ENCODE data around the gene PSMD2.
"Not testable (repeated sequence)": the region's sequence is repeated elsewhere in the genome, so short reads cannot be mapped to it uniquely, and the experiment has no call there.

PSMD2 gene

DNA sequence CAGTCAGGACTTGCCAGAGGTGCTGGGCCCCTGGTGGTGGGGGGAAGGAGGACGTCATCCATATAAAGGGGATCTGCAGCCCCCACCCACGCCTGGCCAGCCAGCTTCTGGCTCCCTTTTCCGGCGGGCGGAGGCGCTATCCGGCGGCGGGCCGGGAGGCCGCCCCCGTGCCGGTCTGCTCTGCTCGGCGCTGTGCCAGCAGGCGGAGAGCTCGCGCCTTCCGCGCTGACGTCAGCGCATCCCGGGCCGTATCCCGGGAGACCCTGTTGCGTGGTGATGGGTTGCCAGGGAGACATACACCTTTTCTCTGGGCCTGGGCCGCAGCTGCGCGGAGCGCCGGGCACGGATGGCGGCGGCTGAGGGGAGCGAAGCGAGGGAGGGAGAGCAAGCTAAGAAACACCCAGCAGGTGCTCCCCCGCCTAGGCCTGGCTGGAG lies 39.5 kb downstream of the PSMD2 start:
- H3K36me3 ChIP-seq (ENCODE audit: low read length) = 0 out of 2 replicates have a peak, but pooled peaks cover 6% of the 10 kb centered on the region
- no peak overlapping the region for H3K9ac ChIP-seq (ENCODE audit: low read length)
- H3K9me2 ChIP-seq (replicated peaks; ENCODE audit: insufficient read depth, low read length) = no peaks in the 10 kb centered on the region
- no peak overlapping the region for H3K4me3 ChIP-seq (ENCODE audit: insufficient read depth, low read length, poor library complexity, severe bottlenecking)
- peaks cover 21% of the 10 kb centered on the region for H3F3A ChIP-seq (ENCODE audit: insufficient read depth)
- H3K9me3 ChIP-seq (ENCODE audit: insufficient read depth, low read length) = no peaks in the 10 kb centered on the region
- no peak for TF ChIP-seq EZH2phosphoT487 (conservative IDR thresholded peaks at IDR 0.05; ENCODE audit: low read length)
- no peak for TF ChIP-seq CTCF (IDR thresholded peaks at IDR 0.05; ENCODE audit: insufficient read depth, low read length, poor library complexity, severe bottlenecking)
- H2AFZ ChIP-seq (ENCODE audit: low read depth, low read length, severe bottlenecking) = no peak overlapping the region
- peaks cover 3% of the 10 kb centered on the region; the same call in 1 of the 2 replicates for H4K20me1 ChIP-seq (ENCODE audit: low read depth, low read length)
- H3K79me2 ChIP-seq (ENCODE audit: insufficient read depth, low read length) = no peaks in the 10 kb centered on the region
- H3K27me3 ChIP-seq (ENCODE audit: low read length) = no peaks in the 10 kb centered on the region
- H3K4me2 ChIP-seq (ENCODE audit: low read depth, low read length, poor library complexity, severe bottlenecking) = no peak overlapping the region
- no peak overlapping the region for H3K27ac ChIP-seq (ENCODE audit: low read depth, low read length)

- Histone ChIP-seq H3K9me2 (replicated peaks; ENCODE audit: insufficient read depth, low read length) (no peaks in the 10 kb centered on the region), H3K9ac (ENCODE audit: low read length) (no peak overlapping the region)
Observed at GRCh38 chr3:184339001-184339400, 40.0 kb downstream of the PSMD2 start.

GRCh38 chr3:184339451-184340135 lies 40.6 kb downstream of the PSMD2 start:
- H2AFZ ChIP-seq (ENCODE audit: low read depth, low read length, severe bottlenecking); H3K79me2 ChIP-seq (ENCODE audit: insufficient read depth, low read length); H4K20me1 ChIP-seq (ENCODE audit: low read depth, low read length); H3K36me3 ChIP-seq (ENCODE audit: low read length); H3K4me2 ChIP-seq (ENCODE audit: low read depth, low read length, poor library complexity, severe bottlenecking); H3K9me3 ChIP-seq (ENCODE audit: insufficient read depth, low read length); H3K9me2 ChIP-seq (replicated peaks; ENCODE audit: insufficient read depth, low read length); H3K9ac ChIP-seq (ENCODE audit: low read length); H3K27ac ChIP-seq (ENCODE audit: low read depth, low read length); H3K27me3 ChIP-seq (ENCODE audit: low read length); H3K4me3 ChIP-seq (ENCODE audit: insufficient read depth, low read length, poor library complexity, severe bottlenecking): not testable (repeated sequence)
- peaks cover 11% of the 10 kb centered on the region for H3F3A ChIP-seq (ENCODE audit: insufficient read depth)

More at GRCh38 chr3:184339001-184339400, 40.0 kb downstream of the PSMD2 start:
- Histone ChIP-seq H3K4me3 (ENCODE audit: insufficient read depth, low read length, poor library complexity, severe bottlenecking) (no peak overlapping the region), H3K27me3 (ENCODE audit: low read length) (no peaks in the 10 kb centered on the region), H3K79me2 (ENCODE audit: insufficient read depth, low read length) (no peaks in the 10 kb centered on the region), H3K9me3 (ENCODE audit: insufficient read depth, low read length) (no peaks in the 10 kb centered on the region), H3F3A (ENCODE audit: insufficient read depth) (peaks cover 17% of the 10 kb centered on the region), H3K27ac (ENCODE audit: low read depth, low read length) (no peak overlapping the region), H4K20me1 (ENCODE audit: low read depth, low read length) (peaks cover 1% of the 10 kb centered on the region; the same call in 1 of the 2 replicates), H2AFZ (ENCODE audit: low read depth, low read length, severe bottlenecking) (no peak overlapping the region), H3K36me3 (ENCODE audit: low read length) (0 out of 2 replicates have a peak, but pooled peaks cover 1% of the 10 kb centered on the region), H3K4me2 (ENCODE audit: low read depth, low read length, poor library complexity, severe bottlenecking) (no peak overlapping the region)
- TF ChIP-seq EZH2phosphoT487 (conservative IDR thresholded peaks at IDR 0.05; ENCODE audit: low read length) = no peak
- no peak for TF ChIP-seq CTCF (IDR thresholded peaks at IDR 0.05; ENCODE audit: insufficient read depth, low read length, poor library complexity, severe bottlenecking)

DNA sequence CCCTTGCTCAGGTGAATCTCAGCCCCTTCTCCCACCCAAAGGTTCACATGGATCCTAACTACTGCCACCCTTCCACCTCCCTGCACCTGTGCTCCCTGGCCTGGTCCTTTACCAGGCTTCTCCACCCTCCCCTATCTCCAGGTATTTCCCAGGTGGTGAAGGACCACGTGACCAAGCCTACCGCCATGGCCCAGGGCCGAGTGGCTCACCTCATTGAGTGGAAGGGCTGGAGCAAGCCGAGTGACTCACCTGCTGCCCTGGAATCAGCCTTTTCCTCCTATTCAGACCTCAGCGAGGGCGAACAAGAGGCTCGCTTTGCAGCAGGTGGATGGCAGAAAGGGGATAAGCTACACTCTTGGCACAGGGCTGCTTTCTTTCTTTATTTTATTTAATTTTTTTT lies 42.9 kb downstream of the PSMD2 start:
- no peaks in the 10 kb centered on the region for H4K20me1 ChIP-seq (ENCODE audit: low read depth, low read length)
- TF ChIP-seq CTCF (IDR thresholded peaks at IDR 0.05; ENCODE audit: insufficient read depth, low read length, poor library complexity, severe bottlenecking) (no peak), EZH2phosphoT487 (conservative IDR thresholded peaks at IDR 0.05; ENCODE audit: low read length) (no peak)

More for the DNA sequence above, 42.9 kb downstream of the PSMD2 start:
- no peak overlapping the region for H3K4me3 ChIP-seq (ENCODE audit: insufficient read depth, low read length, poor library complexity, severe bottlenecking)
- no peak overlapping the region for H3K27ac ChIP-seq (ENCODE audit: low read depth, low read length)
- H3K9me3 ChIP-seq (ENCODE audit: insufficient read depth, low read length) = no peaks in the 10 kb centered on the region
- H3K9ac ChIP-seq (ENCODE audit: low read length) = no peak overlapping the region
- H3K9me2 ChIP-seq (replicated peaks; ENCODE audit: insufficient read depth, low read length) = no peaks in the 10 kb centered on the region
- H3F3A ChIP-seq (ENCODE audit: insufficient read depth) = no peaks in the 10 kb centered on the region
- H3K27me3 ChIP-seq (ENCODE audit: low read length) = no peaks in the 10 kb centered on the region
- no peaks in the 10 kb centered on the region for H3K79me2 ChIP-seq (ENCODE audit: insufficient read depth, low read length)
- H3K36me3 ChIP-seq (ENCODE audit: low read length) = no peaks in the 10 kb centered on the region
- no peak overlapping the region for H3K4me2 ChIP-seq (ENCODE audit: low read depth, low read length, poor library complexity, severe bottlenecking)
- H2AFZ ChIP-seq (ENCODE audit: low read depth, low read length, severe bottlenecking) = no peak overlapping the region
